ENCODE measurements around the gene TCF7L1. TPM values are rescaled to one million over a fixed set of nuclear protein-coding genes. Genes with fewer than 3 reads are reported as not detected.
"Not testable (repeated sequence)": the region's sequence is repeated elsewhere in the genome, so short reads cannot be mapped to it uniquely, and the experiment has no call there.

The TCF7L1 gene
- total RNA-seq, 1 experiment from 2014 or later = 1.1 TPM

- TF ChIP-seq, protein P1, sequence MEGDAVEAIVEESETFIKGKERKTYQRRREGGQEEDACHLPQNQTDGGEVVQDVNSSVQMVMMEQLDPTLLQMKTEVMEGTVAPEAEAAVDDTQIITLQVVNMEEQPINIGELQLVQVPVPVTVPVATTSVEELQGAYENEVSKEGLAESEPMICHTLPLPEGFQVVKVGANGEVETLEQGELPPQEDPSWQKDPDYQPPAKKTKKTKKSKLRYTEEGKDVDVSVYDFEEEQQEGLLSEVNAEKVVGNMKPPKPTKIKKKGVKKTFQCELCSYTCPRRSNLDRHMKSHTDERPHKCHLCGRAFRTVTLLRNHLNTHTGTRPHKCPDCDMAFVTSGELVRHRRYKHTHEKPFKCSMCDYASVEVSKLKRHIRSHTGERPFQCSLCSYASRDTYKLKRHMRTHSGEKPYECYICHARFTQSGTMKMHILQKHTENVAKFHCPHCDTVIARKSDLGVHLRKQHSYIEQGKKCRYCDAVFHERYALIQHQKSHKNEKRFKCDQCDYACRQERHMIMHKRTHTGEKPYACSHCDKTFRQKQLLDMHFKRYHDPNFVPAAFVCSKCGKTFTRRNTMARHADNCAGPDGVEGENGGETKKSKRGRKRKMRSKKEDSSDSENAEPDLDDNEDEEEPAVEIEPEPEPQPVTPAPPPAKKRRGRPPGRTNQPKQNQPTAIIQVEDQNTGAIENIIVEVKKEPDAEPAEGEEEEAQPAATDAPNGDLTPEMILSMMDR (IDR thresholded peaks at IDR 0.05; ENCODE audit: unreplicated experiment) = no peak
- Mint-ChIP-seq H3K9me3 (ENCODE audit: unreplicated experiment) (no peaks in the 10 kb centered on the region), H3K27me3 (ENCODE audit: insufficient read depth, unreplicated experiment) (no peaks in the 10 kb centered on the region), H3K27ac (ENCODE audit: low read depth, unreplicated experiment) (no peak overlapping the region), H3K4me3 (ENCODE audit: unreplicated experiment) (no peak overlapping the region), H3K36me3 (ENCODE audit: insufficient read depth, unreplicated experiment) (no peaks in the 10 kb centered on the region), H3K4me1 (ENCODE audit: insufficient read depth, unreplicated experiment) (no peaks in the 10 kb centered on the region)
- BruUV-seq (replicated peaks) = no TSS peak
- ChIA-PET POLR2A (no interaction called here), CTCF (no interaction called here)
- intact Hi-C loops (cut with micrococcal nuclease) = loop anchor here (10.0 kb wide), 1 partner anchor 125 kb away; no protein-coding TSS in a partner anchor
- DNase-seq (ENCODE audit: unreplicated experiment) = no peak
Observed at GRCh38 chr2:85209887-85210286, 76.7 kb downstream of the TCF7L1 start.

- Mint-ChIP-seq H3K9me3 (ENCODE audit: unreplicated experiment) (no peaks in the 10 kb centered on the region), H3K36me3 (ENCODE audit: insufficient read depth, unreplicated experiment) (no peaks in the 10 kb centered on the region), H3K4me1 (ENCODE audit: insufficient read depth, unreplicated experiment) (no peaks in the 10 kb centered on the region), H3K27ac (ENCODE audit: low read depth, unreplicated experiment) (no peak overlapping the region), H3K4me3 (ENCODE audit: unreplicated experiment) (no peak overlapping the region), H3K27me3 (ENCODE audit: insufficient read depth, unreplicated experiment) (no peaks in the 10 kb centered on the region)
- ChIA-PET POLR2A (no interaction called here), CTCF (interaction anchor here (1.1 kb wide), 1 partner anchor 56 kb away, joined by 4 read pairs; no protein-coding TSS in a partner anchor)
- intact Hi-C loops (cut with micrococcal nuclease) = loop anchor here (10.0 kb wide), 1 partner anchor 126 kb away; no protein-coding TSS in a partner anchor
- BruUV-seq (replicated peaks) = no TSS peak
- no peak for DNase-seq (ENCODE audit: unreplicated experiment)
- TF ChIP-seq, protein P1 (IDR thresholded peaks at IDR 0.05; ENCODE audit: unreplicated experiment) = no peak
Observed at GRCh38 chr2:85210511-85210910, 77.3 kb downstream of the TCF7L1 start.

DNA sequence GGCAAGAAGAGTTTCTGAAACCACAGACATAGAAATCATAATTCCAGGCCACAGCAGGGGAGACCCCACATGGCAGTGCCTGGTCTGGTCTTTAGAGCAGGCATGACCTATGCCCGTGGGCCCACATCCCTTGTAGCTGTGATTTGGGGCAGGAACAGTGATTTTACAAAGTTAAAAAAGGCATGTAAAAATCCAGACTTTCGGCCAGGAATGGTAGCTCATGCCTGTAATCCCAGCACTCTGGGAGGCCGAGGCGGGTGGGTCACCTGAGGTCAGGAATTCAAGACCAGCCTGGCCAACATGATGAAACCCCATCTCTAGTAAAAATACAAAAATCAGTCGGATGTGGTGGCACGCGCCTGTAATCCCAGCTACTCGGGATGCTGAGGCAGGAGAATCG, 78.4 kb downstream of the TCF7L1 start:
- H3K27me3 Mint-ChIP-seq (ENCODE audit: insufficient read depth, unreplicated experiment); POLR2A ChIA-PET; H3K4me1 Mint-ChIP-seq (ENCODE audit: insufficient read depth, unreplicated experiment); H3K9me3 Mint-ChIP-seq (ENCODE audit: unreplicated experiment); H3K27ac Mint-ChIP-seq (ENCODE audit: low read depth, unreplicated experiment); DNase-seq (ENCODE audit: unreplicated experiment); H3K36me3 Mint-ChIP-seq (ENCODE audit: insufficient read depth, unreplicated experiment); H3K4me3 Mint-ChIP-seq (ENCODE audit: unreplicated experiment); BruUV-seq (replicated peaks): not testable (repeated sequence)
- intact Hi-C loops (cut with micrococcal nuclease) = loop anchor here (10.0 kb wide), 1 partner anchor 127 kb away; no protein-coding TSS in a partner anchor
- CTCF ChIA-PET = interaction anchor here (0.6 to 1.2 kb wide), 2 partner anchors 89 to 113 kb away, joined by 3 to 4 read pairs; no protein-coding TSS in a partner anchor

DNA sequence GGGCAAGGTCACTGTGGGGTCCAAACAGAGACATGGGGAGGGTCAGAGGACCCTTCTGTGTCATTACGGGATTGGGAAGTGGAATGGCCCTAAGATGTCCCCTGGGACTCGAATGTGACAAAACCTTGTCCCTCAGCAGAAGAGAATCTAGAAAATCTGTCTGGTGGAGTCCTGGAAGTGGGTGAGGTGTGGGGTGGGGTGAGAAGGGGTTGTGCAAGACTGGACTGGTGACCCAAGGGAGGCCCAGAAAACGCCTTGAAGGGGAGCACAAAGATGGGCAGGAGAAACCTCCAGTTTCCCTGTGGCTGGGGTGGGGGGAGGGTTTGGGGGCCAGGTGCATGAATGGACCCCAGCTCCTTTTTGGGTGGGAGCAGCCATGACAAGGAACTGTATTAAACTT, 79.6 kb downstream of the TCF7L1 start:
- Mint-ChIP-seq H3K36me3 (ENCODE audit: insufficient read depth, unreplicated experiment) (no peaks in the 10 kb centered on the region), H3K4me1 (ENCODE audit: insufficient read depth, unreplicated experiment) (no peaks in the 10 kb centered on the region), H3K27me3 (ENCODE audit: insufficient read depth, unreplicated experiment) (no peaks in the 10 kb centered on the region), H3K27ac (ENCODE audit: low read depth, unreplicated experiment) (no peak overlapping the region), H3K9me3 (ENCODE audit: unreplicated experiment) (no peaks in the 10 kb centered on the region), H3K4me3 (ENCODE audit: unreplicated experiment) (no peak overlapping the region)
- intact Hi-C loops (cut with micrococcal nuclease) = loop anchor here (10.0 kb wide), 1 partner anchor 128 kb away; no protein-coding TSS in a partner anchor
- TF ChIP-seq, protein P1 (IDR thresholded peaks at IDR 0.05; ENCODE audit: unreplicated experiment) = no peak
- BruUV-seq (replicated peaks) = no TSS peak
- DNase-seq (ENCODE audit: unreplicated experiment) = no peak
- ChIA-PET CTCF (interaction anchor here (0.6 kb wide), 1 partner anchor 22 kb away, joined by 3 read pairs; no protein-coding TSS in a partner anchor), POLR2A (no interaction called here)
